GM12891 (cell line): ENCODE measurements around the gene SLCO3A1.

Source experiments
- POLR2A ChIP-seq: IDR thresholded peaks from 2 replicates; pipeline ENCODE4 v1.6.1; 2011; ENCODE audit warnings: low read depth, low read length, control low read depth
- POLR2AphosphoS5 ChIP-seq: IDR thresholded peaks from 2 replicates; pipeline ENCODE4 v1.6.1; 2011; ENCODE audit warnings: low read depth, low read length, control low read depth
- POU2F2 ChIP-seq: IDR thresholded peaks from 2 replicates; pipeline ENCODE4 v1.6.1; 2011; ENCODE audit warnings: low read depth, mild to moderate bottlenecking, control low read depth, low read length, moderate library complexity
- SPI1 ChIP-seq: IDR thresholded peaks from 2 replicates; pipeline ENCODE4 v1.6.1; 2011; ENCODE audit warnings: low read depth, low read length, control low read depth
- TAF1 ChIP-seq: IDR thresholded peaks from 2 replicates; pipeline ENCODE4 v1.6.1; 2011; ENCODE audit warnings: low read depth, low read length, control low read depth

GRCh38 chr15:92074101-92074500 lies 220.6 kb downstream of the SLCO3A1 start:
- TF ChIP-seq POLR2A (no peak), TAF1 (no peak), POLR2AphosphoS5 (no peak), SPI1 (no peak), POU2F2 (no peak)
